Ureter (tissue), 1 donor: ENCODE data around the gene TAGLN. TPM values are rescaled to one million over a fixed set of nuclear protein-coding genes. Genes with fewer than 3 reads are reported as not detected.
"Not testable (repeated sequence)": the region's sequence is repeated elsewhere in the genome, so short reads cannot be mapped to it uniquely, and the experiment has no call there.

Experiments used
- DNase-seq: peaks from one replicate; pipeline ENCODE4 v3.0.0-alpha.2; 2020; ENCODE audit warnings: low spot score
- total RNA-seq: library from RNA; stranded (reverse); gene quantifications from one replicate; pipeline ENCODE4 v1.2.4, GENCODE V29; 2023
- donor health status: DM: yes; HTN: yes; CAD: no.

The TAGLN gene
- total RNA-seq, 1 donor from 2014 or later: 1,521 TPM

DNA sequence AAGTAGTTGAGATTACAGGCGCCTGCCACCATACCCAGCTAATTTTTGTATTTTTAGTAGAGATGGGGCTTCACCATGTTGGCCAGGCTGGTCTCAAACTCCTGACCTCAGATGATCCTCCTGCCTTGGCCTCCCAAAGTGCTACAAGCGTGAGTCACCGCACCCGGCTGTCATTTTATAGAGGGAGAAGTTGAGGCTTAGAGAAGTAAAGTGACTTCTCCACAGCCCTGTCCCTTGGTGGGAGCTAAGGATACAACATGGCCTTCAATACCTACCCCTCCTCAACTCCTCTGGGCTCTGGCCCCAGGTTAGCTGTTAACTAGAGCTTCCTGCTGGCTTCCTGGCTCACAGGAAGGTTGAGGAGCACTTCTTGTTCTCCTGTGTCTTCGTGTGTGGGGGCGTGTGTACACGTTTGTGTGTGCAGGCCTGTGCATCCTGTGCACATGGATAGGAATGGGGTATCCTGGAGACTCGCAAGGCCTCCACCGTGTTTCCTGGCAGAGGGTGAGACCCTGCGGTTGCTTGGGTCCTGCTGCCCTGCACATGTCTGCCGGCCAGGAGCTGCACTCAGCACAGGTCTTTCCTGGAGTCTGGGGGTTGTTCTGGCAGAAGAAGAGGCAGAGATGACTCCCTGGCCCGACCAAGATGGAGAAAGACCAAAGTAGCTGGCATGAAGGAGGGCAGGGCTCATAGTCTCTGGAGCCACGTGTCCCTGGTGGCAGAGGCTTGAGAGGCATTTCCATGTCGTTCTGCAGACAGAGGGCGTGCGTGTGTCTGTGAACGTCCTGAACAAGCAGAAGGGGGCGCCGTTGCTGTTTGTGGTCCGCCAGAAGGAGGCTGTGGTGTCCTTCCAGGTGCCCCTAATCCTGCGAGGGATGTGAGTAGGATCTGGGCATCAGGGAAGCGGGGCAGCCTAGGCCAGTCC, 18.2 kb upstream of the TAGLN start:
- DNase-seq: peak; percentile 70

DNA sequence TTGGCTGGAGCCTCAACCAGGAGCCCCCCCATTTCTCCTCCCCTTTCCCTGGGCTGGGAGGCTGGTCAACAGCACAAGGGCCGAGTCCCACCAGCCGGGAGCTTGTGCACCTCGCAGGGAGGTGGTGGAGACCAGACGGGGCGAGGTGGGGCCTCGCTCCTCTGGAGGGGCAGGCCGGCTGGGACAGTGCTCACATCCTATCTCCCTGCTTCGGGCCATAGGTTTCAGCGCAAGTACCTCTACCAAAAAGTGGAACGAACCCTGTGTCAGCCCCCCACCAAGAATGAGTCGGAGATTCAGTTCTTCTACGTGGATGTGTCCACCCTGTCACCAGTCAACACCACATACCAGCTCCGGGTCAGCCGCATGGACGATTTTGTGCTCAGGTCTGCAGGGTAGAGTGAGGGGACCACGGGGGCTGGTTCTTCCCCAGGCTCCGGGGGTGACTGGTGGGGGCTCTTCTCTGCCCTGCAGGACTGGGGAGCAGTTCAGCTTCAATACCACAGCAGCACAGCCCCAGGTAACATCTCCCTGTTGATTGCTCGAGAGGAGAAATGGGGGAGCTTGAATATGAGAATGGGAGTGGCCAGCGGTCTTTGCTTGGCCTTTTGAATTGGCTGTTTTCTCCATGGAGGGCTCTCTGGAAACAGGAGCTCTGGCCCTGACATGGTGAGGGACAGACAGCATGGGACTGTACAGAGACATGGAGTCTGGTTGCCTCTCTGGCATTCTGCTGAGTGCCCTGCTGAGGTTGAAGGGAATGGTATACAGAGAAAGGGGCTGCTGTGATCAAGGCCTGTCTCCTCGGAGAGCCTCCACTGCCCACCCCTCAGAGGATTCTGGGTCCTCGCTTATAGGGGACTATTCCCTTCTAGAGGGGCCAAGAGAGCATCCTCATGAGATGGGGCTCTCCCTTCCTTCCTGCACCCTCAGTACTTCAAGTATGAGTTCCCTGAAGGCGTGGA, 17.3 kb upstream of the TAGLN start:
- DNase-seq: peak; percentile 43

DNA sequence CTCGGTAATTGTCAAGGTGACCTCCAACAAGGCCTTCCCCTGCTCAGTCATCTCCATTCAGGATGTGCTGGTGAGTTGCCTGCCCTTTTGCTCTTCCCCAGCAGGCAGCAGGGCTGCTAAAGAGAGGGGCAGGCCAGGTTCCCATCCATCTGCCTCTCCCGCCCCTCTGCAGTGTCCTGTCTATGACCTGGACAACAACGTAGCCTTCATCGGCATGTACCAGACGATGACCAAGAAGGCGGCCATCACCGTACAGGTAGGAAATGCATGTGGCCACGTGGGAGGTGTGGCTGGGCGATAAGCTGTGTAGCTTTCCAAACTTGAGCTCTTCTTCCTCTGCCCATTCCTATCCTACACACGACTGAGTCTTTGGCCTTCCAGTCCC, 16.6 kb upstream of the TAGLN start:
- DNase-seq: peak; percentile 28

DNA sequence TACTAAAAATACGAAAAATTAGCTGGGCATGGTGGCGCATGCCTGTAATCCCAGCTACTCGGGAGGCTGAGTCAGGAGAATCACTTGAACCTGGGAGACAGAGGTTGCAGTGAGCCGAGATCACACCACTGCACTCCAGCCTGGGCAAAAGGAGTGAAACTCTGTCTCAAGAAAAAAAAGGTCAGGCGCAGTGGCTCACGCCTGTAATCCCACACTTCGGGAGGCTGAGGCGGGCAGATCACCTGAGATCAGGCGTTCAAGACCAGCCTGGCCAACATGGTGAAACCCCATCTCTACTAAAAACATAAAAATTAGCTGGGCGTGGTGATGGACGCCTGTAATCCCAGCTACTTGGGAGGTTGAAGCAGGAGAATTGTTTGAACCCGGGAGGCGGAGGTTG, 16.0 kb upstream of the TAGLN start:
- not testable (repeated sequence) for DNase-seq

DNA sequence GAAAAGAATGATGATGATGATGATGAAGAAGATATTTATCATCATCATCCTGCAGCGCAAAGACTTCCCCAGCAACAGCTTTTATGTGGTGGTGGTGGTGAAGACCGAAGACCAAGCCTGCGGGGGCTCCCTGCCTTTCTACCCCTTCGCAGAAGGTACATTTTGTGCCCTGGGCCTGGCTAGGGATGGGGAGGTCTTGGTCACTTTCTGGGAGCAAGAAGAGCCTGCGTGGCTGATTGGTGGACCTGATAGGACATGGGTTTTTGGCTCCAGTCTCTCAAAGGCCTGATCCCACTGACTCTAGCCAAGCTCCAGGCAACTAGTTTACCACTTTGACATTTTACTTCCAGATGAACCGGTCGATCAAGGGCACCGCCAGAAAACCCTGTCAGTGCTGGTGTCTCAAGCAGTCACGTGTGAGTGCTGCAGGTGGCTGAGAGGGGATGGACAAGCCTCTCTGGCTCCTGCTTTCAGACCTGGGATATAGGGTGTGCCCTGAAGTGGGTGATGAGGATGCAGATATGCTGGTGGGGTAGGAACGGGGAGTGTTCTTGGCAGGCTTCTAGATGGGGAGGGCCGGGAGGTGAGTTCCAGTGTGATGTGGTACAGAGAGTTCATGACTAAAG, 15.3 kb upstream of the TAGLN start:
- DNase-seq: peak; percentile 44

DNA sequence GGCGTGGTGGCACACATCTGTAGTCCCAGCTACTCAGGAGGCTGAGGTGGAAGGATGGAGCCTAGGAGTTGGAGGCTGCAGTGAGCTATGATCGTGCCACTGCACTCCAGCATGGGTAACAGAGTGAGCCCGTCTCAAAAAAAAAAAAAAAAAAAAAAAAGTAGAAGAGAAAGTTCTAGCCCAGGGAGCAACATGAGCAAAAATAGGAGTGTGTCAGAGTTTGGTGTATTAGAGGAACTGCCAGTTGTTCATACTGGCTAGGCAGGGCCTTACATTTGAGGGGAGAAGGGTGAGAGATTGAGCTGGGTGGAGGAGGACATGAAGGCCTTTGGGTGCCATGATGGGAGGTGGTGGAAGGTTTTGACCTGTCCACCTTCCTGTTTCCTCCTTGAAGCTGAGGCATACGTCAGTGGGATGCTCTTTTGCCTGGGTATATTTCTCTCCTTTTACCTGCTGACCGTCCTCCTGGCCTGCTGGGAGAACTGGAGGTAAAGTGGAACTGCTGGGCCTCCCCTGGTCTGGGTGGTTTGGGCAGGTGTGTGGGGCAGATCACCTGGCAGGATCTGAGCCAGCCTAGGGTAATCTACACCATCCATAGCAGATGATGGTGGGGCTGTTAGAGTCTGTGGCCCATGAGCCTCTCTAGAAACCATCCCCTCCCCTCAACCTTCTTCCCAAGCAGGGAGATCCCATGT, 13.3 kb upstream of the TAGLN start:
- DNase-seq: peak; percentile 22

DNA sequence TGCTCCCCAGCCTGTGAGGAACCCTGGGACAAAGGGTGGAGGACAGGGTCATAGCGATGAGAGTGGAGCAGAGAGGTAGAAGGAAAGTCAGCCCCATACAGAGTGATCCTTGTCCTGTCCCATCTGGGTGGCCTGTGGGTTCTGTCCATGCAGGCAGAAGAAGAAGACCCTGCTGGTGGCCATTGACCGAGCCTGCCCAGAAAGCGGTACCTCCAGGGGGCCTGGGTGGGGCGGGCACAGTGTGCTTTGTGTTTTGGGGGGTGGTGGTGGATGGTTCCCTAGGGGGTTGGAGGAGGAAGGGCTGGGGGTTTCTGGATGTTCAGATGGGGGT, 12.8 kb upstream of the TAGLN start:
- DNase-seq: peak; percentile 17

DNA sequence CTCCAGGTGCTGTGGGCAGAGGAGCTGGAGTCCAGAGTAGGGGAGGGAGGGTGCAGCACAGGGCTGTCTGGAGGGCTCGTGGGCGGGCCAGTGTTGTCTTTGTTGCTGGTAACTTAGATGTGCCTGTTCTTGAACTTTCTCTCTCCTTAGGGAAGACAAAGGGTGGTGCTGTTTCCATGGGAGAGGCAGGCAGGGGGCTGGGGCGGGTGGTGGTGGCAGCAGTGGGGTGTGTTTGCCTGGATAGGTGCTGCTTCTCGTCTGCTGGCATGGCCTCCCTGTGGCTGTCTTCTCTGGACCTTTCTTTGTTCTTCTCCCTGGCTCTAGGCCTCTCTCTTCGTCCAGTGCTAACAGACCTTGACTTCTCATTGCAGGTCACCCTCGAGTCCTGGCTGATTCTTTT, 12.2 kb upstream of the TAGLN start:
- peak; percentile 37 for DNase-seq

DNA sequence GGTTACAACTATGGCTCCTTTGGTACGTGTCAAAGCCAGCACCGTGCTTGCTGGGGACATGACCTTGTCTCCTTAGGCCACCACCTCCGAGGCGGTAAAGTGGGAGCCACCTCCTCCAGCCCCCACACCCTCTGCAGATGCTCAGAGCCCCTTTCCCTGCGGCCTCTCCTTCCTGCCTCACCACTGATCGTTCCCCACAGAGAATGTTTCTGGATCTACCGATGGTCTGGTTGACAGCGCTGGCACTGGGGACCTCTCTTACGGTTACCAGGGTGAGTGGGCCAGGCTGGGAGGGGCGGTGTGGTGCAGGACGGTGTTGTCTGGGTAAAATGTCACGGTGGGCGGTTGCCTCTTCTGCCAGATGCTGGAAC, 11.8 kb upstream of the TAGLN start:
- DNase-seq: peak; percentile 41

DNA sequence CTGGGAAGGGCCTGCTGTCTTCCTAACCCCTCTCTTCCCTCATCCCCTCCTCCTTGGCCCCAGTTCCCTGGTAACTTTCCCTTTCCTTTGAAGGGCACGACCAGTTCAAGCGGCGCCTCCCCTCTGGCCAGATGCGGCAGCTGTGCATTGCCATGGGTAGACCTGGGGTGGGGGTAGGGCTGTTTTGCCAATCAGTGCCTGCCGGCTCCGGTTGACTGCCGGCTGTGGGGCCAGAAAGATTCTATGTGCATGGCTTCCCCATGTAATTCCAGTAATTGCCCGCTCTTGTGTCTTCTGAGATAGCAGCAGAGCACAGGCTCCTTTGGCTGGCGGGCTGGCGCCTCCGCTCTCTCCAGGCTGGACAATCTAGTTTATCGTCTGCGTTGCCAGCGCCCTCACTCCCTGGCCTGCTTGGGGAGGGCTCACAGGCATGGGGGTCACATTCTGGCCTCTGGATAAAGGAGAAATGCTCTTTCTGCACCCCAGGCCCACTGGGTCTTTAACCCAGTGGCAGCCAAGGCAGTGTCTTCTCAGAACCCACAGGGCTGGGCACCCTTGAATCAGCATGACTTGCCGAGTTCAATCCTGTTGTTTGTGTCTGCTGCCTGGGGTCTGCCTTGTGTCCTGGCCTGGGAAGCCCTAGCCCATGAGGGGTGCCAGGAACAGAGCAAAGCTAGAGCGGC, 11.2 kb upstream of the TAGLN start:
- peak; percentile 32 for DNase-seq

DNA sequence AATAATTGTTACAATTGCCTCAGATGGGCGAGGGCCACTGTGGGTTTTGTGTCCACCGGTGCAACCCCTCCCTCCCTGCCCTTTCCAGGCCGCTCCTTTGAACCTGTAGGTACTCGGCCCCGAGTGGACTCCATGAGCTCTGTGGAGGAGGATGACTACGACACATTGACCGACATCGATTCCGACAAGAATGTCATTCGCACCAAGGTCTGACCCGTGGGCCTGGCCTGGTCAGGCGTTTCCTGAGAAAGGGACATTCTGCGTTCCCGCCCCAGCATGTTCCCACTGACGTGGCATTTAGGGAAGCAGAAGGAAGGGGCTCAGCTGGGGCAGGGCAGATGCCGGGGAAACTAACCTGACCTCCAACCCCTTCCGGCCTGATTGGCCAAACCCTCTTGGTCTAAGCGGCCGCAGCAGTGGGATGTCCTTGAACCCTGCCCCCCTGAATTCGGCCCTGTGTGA, 10.5 kb upstream of the TAGLN start:
- peak; percentile 41 for DNase-seq

DNA sequence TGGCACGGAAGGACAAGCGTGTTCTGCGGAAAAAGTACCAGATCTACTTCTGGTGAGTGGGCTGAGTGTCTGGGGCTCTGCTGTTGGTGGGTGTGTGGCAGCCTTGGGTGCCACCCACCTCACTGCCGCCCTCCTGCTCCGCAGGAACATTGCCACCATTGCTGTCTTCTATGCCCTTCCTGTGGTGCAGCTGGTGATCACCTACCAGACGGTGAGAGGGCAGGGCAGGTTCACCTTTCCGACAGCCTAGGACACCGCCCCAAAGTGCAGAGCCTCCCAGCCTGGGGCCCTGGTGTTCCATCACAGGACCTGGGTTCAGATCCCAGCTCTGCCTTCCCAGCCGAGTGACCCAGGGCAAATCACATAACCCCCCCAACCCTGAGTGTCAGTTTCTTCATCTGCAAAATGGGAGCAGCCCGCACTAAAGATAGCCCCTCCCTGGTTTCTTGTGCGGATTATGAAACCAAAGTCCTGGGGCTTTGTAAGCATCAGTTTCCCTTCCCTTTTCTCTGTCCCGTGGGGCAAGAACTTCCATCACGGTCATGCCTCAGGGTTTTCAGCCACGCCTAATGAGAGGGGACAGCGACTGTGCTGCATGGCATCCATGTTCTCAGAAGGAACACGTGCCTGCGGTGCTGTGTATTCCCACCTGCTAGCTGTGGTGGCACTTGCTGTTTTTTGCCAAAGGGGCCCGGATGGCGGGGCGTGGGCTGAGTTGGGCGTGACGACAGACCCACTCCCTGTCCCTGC, 9.8 kb upstream of the TAGLN start:
- DNase-seq: peak; percentile 42

DNA sequence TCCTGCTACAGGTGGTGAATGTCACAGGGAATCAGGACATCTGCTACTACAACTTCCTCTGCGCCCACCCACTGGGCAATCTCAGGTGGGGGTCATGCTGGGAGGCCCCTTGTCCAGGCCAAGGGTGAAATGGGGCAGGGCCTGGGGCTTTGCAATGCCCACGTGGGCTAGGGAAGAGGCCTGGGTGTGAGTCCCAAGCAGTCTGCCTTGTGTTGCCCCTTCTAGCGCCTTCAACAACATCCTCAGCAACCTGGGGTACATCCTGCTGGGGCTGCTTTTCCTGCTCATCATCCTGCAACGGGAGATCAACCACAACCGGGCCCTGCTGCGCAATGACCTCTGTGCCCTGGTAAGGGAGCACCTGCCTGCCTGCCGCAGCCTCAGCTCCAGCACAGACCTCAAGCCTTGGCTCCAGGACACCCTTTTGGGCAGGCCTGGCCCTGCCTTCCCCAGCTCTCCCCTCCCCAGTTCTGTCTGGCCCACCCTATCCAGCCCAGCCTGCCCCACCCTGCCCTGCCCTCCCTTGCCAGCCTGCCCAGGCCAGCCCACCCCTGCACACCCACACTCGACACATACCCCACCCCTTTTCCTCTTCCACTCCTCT, 9.1 kb upstream of the TAGLN start:
- peak; percentile 41 for DNase-seq

DNA sequence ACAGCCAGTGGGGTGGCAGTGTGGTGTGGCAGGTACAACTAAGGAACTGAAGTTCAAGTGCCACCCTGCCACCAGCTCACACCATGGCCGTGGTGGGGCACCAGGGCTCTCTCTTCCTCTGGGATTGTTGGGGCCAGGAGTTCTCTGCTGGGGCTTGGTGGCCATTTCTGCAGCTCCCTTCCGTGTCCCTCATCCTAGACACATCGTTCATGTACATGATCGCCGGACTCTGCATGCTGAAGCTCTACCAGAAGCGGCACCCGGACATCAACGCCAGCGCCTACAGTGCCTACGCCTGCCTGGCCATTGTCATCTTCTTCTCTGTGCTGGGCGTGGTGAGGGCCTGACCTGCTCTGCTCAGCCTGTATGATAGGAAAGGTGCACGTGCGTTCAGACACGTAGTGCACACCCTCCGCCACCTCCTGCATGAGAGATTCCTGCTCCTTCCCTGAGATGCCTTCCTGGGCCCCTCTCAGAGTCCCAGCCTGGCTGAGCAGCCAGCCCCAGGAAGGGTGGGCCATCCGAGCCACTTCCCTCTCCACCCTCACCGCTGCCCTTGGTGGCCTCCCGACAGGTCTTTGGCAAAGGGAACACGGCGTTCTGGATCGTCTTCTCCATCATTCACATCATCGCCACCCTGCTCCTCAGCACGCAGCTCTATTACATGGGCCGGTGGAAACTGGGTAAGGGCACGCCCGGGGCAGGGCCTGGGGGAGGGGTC, 7.3 kb upstream of the TAGLN start:
- DNase-seq: no peak

DNA sequence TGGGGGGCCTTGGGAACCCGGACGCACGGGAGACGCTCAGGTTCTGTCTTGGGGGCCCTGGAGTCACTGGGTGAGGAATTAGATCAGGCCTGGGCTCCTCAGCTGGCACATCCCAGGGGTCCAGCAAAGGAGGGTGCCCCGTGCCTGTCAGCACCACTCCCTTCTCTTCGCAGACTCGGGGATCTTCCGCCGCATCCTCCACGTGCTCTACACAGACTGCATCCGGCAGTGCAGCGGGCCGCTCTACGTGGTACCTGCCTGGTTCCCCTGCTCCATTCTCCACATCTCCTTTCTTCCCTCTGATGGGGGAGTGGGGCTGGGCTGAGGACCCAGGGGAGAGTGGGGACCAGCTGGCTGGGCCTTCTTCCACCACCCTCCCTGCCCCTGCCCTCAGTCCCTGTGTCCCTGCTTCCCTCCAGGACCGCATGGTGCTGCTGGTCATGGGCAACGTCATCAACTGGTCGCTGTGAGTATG, 6.7 kb upstream of the TAGLN start:
- no peak for DNase-seq

DNA sequence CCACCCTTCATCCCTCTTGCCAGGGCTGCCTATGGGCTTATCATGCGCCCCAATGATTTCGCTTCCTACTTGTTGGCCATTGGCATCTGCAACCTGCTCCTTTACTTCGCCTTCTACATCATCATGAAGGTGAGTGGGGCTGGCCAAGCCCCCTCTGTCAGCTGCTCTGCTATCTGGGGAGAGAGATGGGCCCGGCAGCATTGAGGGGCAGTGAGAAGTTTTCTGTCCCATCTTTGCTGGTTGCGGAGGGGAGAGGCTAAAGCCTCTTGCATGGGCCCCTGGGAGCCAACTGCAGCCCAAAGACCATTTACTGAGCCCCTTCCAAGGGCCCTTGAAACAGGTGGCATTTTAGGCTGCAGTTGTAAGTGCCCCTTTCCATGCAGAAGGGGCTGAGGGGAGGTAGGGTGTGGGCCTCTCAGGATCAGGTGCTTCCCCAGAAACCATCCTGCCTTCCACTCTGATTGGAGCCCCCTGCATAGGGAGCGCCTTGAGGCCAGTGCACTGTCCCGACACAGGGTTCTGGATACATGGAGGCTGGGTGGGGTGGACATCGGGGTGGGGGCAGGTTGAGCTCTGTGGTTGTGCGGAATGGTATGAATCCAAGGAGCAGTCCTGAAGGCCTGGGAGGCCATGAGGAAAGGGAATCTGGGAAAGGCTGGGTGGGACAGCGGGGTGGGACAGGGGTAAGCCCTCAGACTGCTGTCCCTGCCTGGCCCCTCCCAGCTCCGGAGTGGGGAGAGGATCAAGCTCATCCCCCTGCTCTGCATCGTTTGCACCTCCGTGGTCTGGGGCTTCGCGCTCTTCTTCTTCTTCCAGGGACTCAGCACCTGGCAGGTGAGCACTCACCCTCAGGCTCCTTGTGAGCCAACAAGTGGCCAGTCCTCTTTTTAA, 5.8 kb upstream of the TAGLN start:
- DNase-seq: no peak

DNA sequence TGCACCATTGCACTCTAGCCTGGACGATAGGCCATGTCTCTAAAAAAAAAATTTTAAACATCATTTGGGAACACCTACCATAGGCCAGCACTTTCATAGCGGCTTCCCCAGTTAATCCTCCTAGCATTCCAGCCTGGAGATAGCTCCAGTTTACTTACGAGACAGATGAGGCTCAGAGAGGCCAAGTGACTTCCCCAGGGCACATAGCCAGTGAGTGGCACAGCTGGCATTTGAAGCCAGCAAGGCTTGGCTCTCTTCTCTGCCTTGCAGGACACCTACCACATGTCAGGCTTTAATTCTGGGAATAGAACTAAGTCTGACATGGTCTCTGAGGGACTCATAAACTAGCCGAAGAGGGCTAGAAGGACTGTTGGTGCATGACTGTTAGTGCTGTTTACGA, 4.9 kb upstream of the TAGLN start:
- DNase-seq: no peak

DNA sequence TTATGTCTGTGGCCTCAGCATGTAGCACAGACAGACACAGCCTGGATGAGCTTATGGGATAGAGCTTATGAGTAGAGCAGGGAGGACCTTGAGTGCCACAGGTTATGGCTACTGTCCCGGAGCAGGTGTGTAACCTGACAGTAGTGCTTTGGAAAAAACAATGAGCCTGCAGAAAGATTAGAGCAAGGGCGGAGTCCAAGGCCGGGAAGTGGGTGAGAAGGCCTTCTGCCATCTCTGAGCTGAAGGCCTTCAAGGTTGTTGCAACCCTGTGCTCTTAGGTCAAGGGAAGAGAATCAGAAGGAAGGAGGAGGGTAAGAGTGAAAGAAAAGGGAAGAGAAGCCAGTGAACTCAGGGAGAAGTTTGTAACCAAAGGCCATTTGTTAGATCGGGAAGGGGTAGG, 3.9 kb upstream of the TAGLN start:
- no peak for DNase-seq
